ENCODE data around the gene PSMA2.

- TF ChIP-seq CTCF (IDR thresholded peaks at IDR 0.05), result no peak
- no peak for TF ChIP-seq AFF4 (CRISPR knock-in tag; IDR thresholded peaks at IDR 0.05; ENCODE audit: borderline replicate concordance)
- TF ChIP-seq MAX (CRISPR knock-in tag; IDR thresholded peaks at IDR 0.05), result no peak
- no peak for TF ChIP-seq SMAD3 (CRISPR knock-in tag; IDR thresholded peaks at IDR 0.05; ENCODE audit: borderline replicate concordance)
- TF ChIP-seq ESRRA (CRISPR knock-in tag; IDR thresholded peaks at IDR 0.05; ENCODE audit: borderline replicate concordance), result no peak
- TF ChIP-seq IRF1 (CRISPR knock-in tag; IDR thresholded peaks at IDR 0.05), result no peak
Observed at GRCh38 chr7:42913591-42913990, 18.4 kb downstream of the PSMA2 start.
